GM13977 (cell line): ENCODE results near the gene KRTAP4-11.
"Not testable (repeated sequence)": the region's sequence is repeated elsewhere in the genome, so short reads cannot be mapped to it uniquely, and the experiment has no call there.

Experiments
- DNase-seq: peaks from one replicate; pipeline ENCODE4 v3.0.0; 2012; ENCODE audit warnings: low spot score
- in situ Hi-C: fragments of 300-500 bp; cut with MboI; formaldehyde crosslinking; loops from one replicate; pipeline ENCODE4 v1.12.0; 2022; ENCODE audit warnings: low sequenced_read_pairs, low pct_unique_long_range_greater_than_20kb, mixed read lengths, inconsistent platforms; ENCODE audit not compliant: unreplicated experiment
- TF ChIP-seq, protein P1 (sequence below): IDR thresholded peaks from 2 replicates; pipeline ENCODE4 v1.5.1; 2012; ENCODE audit warnings: mild to moderate bottlenecking, control low read depth; ENCODE audit not compliant: insufficient read depth; ENCODE audit errors: extremely low read depth, missing control alignments

The KRTAP4-11 gene

DNA sequence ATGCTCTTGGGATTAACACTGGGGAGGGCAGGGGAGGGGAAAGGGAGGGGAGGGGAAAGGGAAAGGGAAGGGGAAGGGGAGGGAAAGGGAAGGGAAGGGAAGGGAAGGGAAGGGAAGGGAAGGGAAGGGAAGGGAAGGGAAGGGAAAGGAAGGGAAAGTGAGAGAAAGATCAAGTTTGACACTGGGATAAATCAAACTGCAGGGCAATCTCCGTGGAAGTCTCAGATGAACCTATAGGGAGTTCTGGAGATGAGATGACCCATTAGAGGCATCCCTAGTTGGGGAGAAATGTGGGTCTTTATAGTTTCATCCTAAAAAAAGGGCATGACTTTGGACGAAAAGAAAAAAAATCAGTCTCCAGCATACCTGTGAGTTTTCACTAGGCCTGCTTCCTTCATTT is 3.6 kb upstream of the KRTAP4-11 start:
- DNase-seq = no peak
- in situ Hi-C loops = no loop called here
- TF ChIP-seq, protein P1, sequence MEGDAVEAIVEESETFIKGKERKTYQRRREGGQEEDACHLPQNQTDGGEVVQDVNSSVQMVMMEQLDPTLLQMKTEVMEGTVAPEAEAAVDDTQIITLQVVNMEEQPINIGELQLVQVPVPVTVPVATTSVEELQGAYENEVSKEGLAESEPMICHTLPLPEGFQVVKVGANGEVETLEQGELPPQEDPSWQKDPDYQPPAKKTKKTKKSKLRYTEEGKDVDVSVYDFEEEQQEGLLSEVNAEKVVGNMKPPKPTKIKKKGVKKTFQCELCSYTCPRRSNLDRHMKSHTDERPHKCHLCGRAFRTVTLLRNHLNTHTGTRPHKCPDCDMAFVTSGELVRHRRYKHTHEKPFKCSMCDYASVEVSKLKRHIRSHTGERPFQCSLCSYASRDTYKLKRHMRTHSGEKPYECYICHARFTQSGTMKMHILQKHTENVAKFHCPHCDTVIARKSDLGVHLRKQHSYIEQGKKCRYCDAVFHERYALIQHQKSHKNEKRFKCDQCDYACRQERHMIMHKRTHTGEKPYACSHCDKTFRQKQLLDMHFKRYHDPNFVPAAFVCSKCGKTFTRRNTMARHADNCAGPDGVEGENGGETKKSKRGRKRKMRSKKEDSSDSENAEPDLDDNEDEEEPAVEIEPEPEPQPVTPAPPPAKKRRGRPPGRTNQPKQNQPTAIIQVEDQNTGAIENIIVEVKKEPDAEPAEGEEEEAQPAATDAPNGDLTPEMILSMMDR = no peak

DNA sequence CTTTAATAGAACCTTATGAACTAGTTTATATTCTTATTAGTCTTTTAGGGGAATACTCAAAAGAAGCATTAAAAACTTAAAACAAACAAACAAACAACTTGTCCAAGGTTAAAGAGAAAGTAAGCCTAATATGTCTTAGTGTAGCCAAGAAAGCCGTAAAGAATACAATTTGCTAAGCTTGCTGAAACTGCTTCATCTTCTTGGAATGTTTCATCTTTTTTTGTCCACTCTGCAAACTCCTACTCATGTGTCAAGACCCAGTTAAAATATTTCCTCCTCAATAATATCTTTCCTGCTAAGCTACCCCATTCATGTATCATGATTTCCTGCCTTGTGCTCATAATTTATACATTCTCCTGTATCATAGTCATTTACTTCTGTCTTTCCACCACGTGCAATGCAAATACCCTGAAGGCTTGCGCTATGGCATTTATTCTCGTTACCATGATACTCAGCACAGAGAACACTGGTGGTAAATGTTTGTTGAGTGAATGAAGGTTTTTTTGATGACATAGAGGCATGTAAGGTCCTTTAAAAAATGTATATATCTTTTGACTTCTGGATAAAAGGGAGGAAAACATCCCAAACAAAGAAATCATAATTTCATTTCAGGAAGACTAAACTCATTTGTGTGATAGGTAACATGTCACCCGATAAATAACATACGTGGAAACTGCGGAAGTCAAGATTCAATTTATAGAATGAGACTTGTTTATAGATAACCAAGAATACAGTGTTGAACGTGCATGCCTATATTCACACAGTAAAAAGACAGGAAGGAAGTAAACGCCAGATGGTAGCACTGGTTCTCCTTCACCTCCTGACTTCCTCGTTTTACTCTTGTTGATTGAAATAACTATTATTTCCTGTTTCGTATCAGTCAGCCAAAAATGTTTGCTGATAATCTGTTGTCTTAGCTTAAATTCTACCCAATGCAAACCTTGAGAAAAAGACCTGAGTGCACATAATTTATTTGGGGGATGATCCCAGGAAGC is 1.8 kb upstream of the KRTAP4-11 start:
- in situ Hi-C loops, DNase-seq: not testable (repeated sequence)

DNA sequence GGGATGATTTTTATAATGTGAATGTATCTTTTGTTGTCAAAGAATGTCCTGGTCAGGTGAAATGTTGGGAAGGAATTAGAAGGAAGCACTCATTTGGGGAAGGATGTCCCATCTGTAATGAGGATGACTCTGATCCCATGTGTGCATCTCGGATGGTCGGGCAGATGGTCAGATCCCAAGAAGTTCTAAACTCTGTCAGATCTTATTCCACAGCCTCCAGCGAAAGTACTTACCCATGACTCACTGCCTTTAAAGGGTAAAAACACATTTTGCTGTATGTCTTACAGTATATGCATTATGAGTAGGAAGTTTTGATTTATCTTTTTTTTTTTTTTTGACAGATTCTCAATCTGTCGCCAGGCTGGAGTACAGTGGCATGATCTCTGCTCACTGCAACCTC is 548 bp upstream of the KRTAP4-11 start:
- in situ Hi-C loops = no loop called here
- TF ChIP-seq, protein P1 = no peak
- no peak for DNase-seq

DNA sequence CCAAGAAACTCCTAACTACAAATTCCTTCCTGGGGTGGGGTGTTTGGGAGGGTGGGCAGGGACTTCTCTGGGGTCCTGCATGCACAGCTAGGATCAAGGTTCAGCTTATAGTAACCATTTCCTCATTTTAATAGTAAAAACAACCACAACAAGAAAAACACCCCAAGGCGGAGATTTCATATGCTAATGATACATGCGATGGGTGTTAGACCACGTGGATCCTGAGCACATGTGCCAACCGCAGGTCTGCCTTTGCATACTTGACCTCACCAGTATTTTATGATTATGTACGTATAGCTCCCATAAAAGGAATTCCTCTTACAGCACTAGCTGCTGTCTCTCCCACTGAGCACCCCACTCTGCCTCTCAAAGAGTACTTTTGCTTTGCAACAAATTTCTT is 1.9 kb downstream of the KRTAP4-11 start:
- TF ChIP-seq, protein P1 = no peak
- no peak for DNase-seq
- in situ Hi-C loops = no loop called here

DNA sequence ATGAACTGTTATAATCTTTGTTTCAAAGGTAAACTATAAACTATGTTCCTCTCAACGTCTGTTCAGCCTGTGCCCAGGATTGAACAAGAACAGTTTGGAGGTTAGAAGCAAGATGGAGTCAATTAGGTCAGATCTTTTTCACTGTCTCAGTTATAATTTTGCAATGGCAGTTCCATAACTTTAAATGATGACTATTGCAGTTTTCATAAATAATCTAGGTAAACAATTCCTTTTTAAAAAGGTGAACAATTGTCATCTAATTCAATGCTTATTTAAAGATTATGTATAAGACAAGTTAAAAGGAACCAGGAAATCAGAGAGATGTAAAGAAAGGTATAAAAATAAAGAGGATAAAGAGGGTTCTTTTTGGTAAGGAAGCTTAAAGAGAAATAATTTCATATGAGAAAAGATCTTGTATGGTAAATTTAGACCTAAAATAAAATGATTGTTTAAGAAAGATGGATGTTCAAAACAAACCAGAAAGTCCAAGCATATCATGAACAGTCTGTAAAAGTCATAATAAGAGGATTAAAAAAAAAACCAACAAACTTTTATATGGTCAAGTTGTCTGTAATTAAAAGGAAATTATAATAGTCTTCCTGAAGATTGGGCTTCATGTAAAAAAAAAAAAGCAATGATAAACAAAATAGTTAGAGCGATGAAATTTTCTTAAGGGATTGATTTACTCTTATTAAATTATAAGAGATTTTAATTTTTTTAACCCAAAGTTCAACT is 6.9 kb downstream of the KRTAP4-11 start:
- no peak for DNase-seq
- TF ChIP-seq, protein P1 = no peak
- in situ Hi-C loops = no loop called here

DNA sequence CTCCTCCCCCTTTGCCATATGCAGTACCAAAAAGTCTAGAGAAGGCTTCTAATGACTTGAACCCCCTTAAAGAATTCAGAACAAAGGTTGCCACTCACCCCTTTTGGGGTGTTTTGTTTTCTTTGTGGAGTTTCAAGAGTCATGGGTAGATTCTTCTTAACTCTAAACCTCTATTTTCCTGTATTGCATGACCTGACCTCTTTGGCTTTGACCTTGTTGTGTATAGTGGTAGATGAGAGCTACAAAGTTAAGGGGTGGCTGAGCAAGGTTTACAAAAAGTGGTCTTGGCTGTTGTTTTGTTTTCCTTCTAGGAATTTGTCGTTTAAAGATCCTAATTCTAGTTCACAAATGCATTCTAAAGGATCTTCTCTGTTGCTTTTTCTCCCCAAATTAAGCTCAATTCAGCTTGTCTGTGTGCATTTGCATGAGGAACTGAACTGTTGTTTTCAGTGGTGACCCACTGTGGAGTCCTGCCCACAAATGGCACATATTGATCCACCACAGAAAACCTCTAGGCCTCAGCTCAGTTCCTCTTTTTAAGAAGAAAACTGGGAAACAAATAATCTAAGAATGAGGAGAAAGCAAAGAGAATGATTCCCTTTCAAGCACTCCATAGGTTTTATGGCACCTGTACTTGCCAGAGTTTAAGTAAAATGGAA is 9.3 kb downstream of the KRTAP4-11 start:
- DNase-seq, in situ Hi-C loops: not testable (repeated sequence)

DNA sequence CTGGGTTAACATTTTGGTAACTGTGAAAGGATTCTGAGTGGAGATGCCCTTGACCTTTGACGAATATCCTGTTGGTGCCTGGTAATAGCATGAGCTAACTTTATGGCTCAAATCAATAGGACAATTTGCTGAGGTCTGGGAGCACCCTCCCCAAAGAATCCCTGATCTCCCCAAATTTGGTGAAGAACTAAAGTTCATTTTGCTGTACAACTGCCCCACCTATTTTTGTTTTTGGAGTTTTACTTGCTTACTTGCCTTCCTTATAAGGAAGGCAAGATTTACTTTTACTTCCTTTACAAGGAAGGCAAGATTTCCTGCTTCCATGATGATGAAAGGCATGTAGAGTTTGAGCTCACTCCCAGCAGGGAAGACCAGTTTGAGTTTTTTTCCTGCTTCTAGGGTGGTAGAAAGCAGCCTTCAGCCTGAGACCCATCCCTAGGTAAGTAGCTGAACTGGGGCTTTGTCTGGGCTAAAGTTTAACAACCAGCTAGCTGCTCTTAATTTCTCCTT is 10.2 kb downstream of the KRTAP4-11 start:
- no peak for DNase-seq
- in situ Hi-C loops = no loop called here
- TF ChIP-seq, protein P1 = no peak

DNA sequence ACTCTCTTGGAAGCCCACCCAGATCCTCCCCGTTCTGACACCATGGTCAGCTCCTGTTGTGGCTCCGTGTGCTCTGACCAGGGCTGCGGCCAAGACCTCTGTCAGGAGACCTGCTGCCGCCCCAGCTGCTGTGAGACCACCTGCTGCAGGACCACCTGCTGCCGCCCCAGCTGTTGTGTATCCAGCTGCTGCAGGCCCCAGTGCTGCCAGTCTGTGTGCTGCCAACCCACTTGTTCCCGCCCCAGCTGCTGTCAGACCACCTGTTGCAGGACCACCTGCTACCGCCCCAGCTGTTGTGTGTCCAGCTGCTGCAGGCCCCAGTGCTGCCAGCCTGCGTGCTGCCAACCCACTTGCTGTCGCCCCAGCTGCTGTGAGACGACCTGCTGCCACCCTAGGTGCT is 12.8 kb downstream of the KRTAP4-11 start, which contains the start of gene KRTAP4-9:
Gene KRTAP4-9, plus strand, starts transcription at position 43 of the 400 bp plus-strand sequence. Its CDS starts 0 bp downstream, at position 43.
- DNase-seq, in situ Hi-C loops: not testable (repeated sequence)

DNA sequence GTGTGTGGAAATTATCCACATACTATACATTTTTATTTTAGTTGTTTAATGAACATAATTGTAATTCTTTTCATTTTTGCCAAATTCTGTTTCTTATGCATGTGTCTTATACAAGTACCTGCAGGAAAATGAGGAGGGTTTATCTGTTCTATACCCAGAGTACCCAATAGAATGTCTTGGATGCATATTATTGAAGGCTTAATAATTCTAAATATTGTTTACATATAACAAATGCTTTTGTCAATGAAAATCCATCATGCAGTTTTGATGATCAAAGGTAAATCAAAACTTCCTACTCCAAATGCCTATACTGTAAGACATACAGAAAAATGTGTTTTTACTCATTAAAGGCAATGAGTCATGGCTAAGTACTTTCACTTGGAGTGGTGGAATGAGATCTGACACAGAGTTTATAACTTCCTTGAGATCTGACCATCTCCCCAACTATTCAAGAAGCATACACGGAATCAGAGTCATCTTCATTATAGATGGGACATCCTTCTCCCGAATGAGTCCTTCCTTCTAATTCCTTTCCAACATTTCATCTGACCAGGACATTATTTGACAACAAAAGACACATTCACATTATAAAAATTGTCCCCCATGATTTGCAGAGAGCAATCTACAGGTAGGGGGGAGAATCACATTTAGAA is 13.7 kb downstream of the KRTAP4-11 start:
- in situ Hi-C loops, DNase-seq: not testable (repeated sequence)
